ENCODE results near the gene ASB7.

ASB7 gene

DNA sequence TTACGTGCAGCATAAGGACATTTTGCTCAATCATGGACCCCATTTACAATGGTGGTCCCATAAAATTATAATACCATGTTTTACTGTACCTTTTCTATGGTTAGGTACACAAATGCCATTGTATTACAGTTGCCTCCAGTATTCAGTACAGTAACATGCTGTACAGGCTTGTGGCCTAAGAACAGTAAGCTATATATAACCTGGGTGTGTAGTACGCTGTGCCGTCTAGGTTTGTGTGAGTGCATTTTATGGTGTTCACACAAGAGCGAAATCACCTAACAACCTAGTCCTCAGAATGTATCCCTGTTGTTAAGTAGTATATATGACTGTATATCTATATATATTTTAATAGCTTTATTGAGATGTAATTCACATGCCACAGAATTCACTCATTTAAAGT lies 12.5 kb downstream of the ASB7 start (continued):
- no peak for TF ChIP-seq ZNF214 (tag by site-specific recombination; IDR thresholded peaks at IDR 0.05; ENCODE audit: borderline replicate concordance)
- no peak for TF ChIP-seq ZNF174 (tag by site-specific recombination; IDR thresholded peaks at IDR 0.05)
- no peak for TF ChIP-seq SETDB1 (IDR thresholded peaks at IDR 0.05; ENCODE audit: insufficient read length, low read length)
- no peak for TF ChIP-seq MZF1 (tag by site-specific recombination; IDR thresholded peaks at IDR 0.05; ENCODE audit: borderline replicate concordance)

- no peak for TF ChIP-seq ZNF391 (tag by site-specific recombination; IDR thresholded peaks at IDR 0.05; ENCODE audit: borderline replicate concordance, low read depth)
- no peak for TF ChIP-seq ZNF629 (tag by site-specific recombination; IDR thresholded peaks at IDR 0.05)
- no peak for TF ChIP-seq ZNF311 (tag by site-specific recombination; IDR thresholded peaks at IDR 0.05; ENCODE audit: borderline replicate concordance)
- no peak for TF ChIP-seq TRIM28 (IDR thresholded peaks at IDR 0.05; ENCODE audit: borderline replicate concordance, low read length)
- no peak for TF ChIP-seq ZNF830 (tag by site-specific recombination; IDR thresholded peaks at IDR 0.05; ENCODE audit: low read depth)
- TF ChIP-seq ZNF132 (tag by site-specific recombination; IDR thresholded peaks at IDR 0.05; ENCODE audit: borderline replicate concordance) = no peak
- TF ChIP-seq ZBTB21 (tag by site-specific recombination; IDR thresholded peaks at IDR 0.05) = no peak
- TF ChIP-seq ZNF596 (tag by site-specific recombination; IDR thresholded peaks at IDR 0.05) = no peak
- TF ChIP-seq ZNF362 (tag by site-specific recombination; IDR thresholded peaks at IDR 0.05) = no peak
- TF ChIP-seq ZNF660 (tag by site-specific recombination; IDR thresholded peaks at IDR 0.05) = no peak
- TF ChIP-seq, protein P1, sequence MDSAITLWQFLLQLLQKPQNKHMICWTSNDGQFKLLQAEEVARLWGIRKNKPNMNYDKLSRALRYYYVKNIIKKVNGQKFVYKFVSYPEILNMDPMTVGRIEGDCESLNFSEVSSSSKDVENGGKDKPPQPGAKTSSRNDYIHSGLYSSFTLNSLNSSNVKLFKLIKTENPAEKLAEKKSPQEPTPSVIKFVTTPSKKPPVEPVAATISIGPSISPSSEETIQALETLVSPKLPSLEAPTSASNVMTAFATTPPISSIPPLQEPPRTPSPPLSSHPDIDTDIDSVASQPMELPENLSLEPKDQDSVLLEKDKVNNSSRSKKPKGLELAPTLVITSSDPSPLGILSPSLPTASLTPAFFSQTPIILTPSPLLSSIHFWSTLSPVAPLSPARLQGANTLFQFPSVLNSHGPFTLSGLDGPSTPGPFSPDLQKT (IDR thresholded peaks at IDR 0.05; ENCODE audit: borderline replicate concordance, low read depth, low read length) = no peak
- no peak for TF ChIP-seq ZNF23 (tag by site-specific recombination; IDR thresholded peaks at IDR 0.05; ENCODE audit: borderline replicate concordance)
- TF ChIP-seq ZNF792 (tag by site-specific recombination; IDR thresholded peaks at IDR 0.05) = no peak
- no peak for TF ChIP-seq RBAK (tag by site-specific recombination; IDR thresholded peaks at IDR 0.05)
- no peak for TF ChIP-seq ZNF24 (tag by site-specific recombination; IDR thresholded peaks at IDR 0.05)
- no peak for TF ChIP-seq TCF7L2 (IDR thresholded peaks at IDR 0.05; ENCODE audit: borderline replicate concordance, low read depth, low read length)
- TF ChIP-seq ZNF112 (tag by site-specific recombination; IDR thresholded peaks at IDR 0.05) = no peak
- TF ChIP-seq ZNF521 (tag by site-specific recombination; IDR thresholded peaks at IDR 0.05) = no peak
- TF ChIP-seq ZNF510 (tag by site-specific recombination; IDR thresholded peaks at IDR 0.05; ENCODE audit: insufficient replicate concordance) = no peak
- ChIA-PET POLR2A (no interaction called here), CTCF (interaction anchor here (1.0 to 1.5 kb wide), 4 partner anchors 266 to 393 kb away, joined by 4 to 8 read pairs (median 6); partner anchors contain the start of gene ADAMTS17)
- Histone ChIP-seq H3K36me3 (ENCODE audit: control insufficient read depth in 2 of 2, insufficient read depth in 1 of 2, low read length in 2 of 2) (peaks cover 32 to 57% of the 10 kb centered on the region in 2 experiments), H3K9me3 (ENCODE audit: control insufficient read depth, insufficient read depth, low read depth, low read length) (no peaks in the 10 kb centered on the region), H3K27ac (ENCODE audit: extremely low read depth, low read depth, low read length) (no peak overlapping the region), H3K4me3 (ENCODE audit: low read depth, low read length) (no peak overlapping the region), H3K4me1 (ENCODE audit: control insufficient read depth, insufficient read depth, low read length) (no peaks in the 10 kb centered on the region)
These were observed 13.4 kb downstream of the ASB7 start for GRCh38 chr15:100615801-100616200.

GRCh38 chr15:100616700-100617099 lies 14.3 kb downstream of the ASB7 start:
- Histone ChIP-seq H3K9me3 (ENCODE audit: control insufficient read depth, insufficient read depth, low read depth, low read length) (no peaks in the 10 kb centered on the region), H3K36me3 (ENCODE audit: control insufficient read depth in 2 of 2, insufficient read depth in 1 of 2, low read length in 2 of 2) (peaks cover 28 to 52% of the 10 kb centered on the region in 2 experiments), H3K27ac (ENCODE audit: extremely low read depth, low read depth, low read length) (no peak overlapping the region), H3K4me3 (ENCODE audit: low read depth, low read length) (no peak overlapping the region), H3K4me1 (ENCODE audit: control insufficient read depth, insufficient read depth, low read length) (no peaks in the 10 kb centered on the region)
- CTCF ChIA-PET = interaction anchor here (1.4 to 1.9 kb wide), 2 partner anchors 45 to 392 kb away, joined by 4 to 10 read pairs; no protein-coding TSS in a partner anchor
- POLR2A ChIA-PET = no interaction called here
- TF ChIP-seq ZNF629 (tag by site-specific recombination; IDR thresholded peaks at IDR 0.05) = no peak
- TF ChIP-seq ZFP41 (tag by site-specific recombination; IDR thresholded peaks at IDR 0.05; ENCODE audit: borderline replicate concordance) = no peak
- TF ChIP-seq ZNF121 (tag by site-specific recombination; IDR thresholded peaks at IDR 0.05) = no peak
- TF ChIP-seq ZBTB10 (tag by site-specific recombination; IDR thresholded peaks at IDR 0.05) = no peak
- no peak for TF ChIP-seq BCL11A (tag by site-specific recombination; IDR thresholded peaks at IDR 0.05; ENCODE audit: low read depth)
- TF ChIP-seq ZFHX2 (tag by site-specific recombination; conservative IDR thresholded peaks at IDR 0.05) = no peak
- TF ChIP-seq ZNF521 (tag by site-specific recombination; IDR thresholded peaks at IDR 0.05) = no peak
- TF ChIP-seq ZNF473 (tag by site-specific recombination; IDR thresholded peaks at IDR 0.05) = no peak

Data from HEK293 (cell line).